Mucosa of descending colon (tissue), 3 donors: ENCODE measurements around the gene DDX56. TPM values are rescaled to one million over a fixed set of nuclear protein-coding genes. Genes with fewer than 3 reads are reported as not detected.

ENCODE experiments used
- ATAC-seq: fragments of 200-7000 bp; cut with Tn5 transposase; one replicate; pipeline ENCODE4 v1.9.1; 2020; ENCODE audit warnings: mild to moderate bottlenecking, moderate library complexity
- DNase-seq, 3 donors: peaks; one replicate each; pipeline ENCODE4 v3.0.0-alpha.2; 2020
- H3K36me3 ChIP-seq: fragments of 200-600 bp; one replicate; pipeline ENCODE4 v1.8.0; 2021; ENCODE audit warnings: low read depth, mild to moderate bottlenecking
- H3K4me1 ChIP-seq: fragments of 200-600 bp; one replicate; pipeline ENCODE4 v1.8.0; 2021; ENCODE audit warnings: low read depth, mild to moderate bottlenecking
- H3K4me3 ChIP-seq: fragments of 200-600 bp; one replicate; pipeline ENCODE4 v1.8.0; 2021; ENCODE audit warnings: mild to moderate bottlenecking
- H3K9me3 ChIP-seq: fragments of 200-600 bp; one replicate; pipeline ENCODE4 v1.8.0; 2021; ENCODE audit warnings: mild to moderate bottlenecking
- CTCF ChIP-seq: fragments of 200-600 bp; IDR thresholded peaks from one replicate; pipeline ENCODE4 v1.8.0; 2022; ENCODE audit warnings: antibody characterized with exemption, mild to moderate bottlenecking
- intact Hi-C, 2 donors: fragments of 100-400 bp; cut with DNase I in 1 of 2; cut with micrococcal nuclease in 1 of 2; formaldehyde crosslinking; loops; one replicate each; pipeline versions ENCODE4 v1.11.0 to v1.11.1; 2022; cut with DNase I, micrococcal nuclease
- total RNA-seq, 3 donors: library from RNA; stranded (reverse); fragmentation: NEBNext Ultra II Directional in 2 of 3; extraction: Animal tissue kit (Norgen Biotek cat#: 25700) in 2 of 3; gene quantifications; one replicate each; pipeline versions ENCODE4 v1.2.1 to v1.2.4, GENCODE V29; 2021 to 2023
- donor health status: DM: no; HTN: no; CAD: no; lungs with moderate emphysema.
- donor health status: DM: no; HTN: no; CAD: no.
- donor health status: DM: no; HTN: yes; CAD: no.

The DDX56 gene
- total RNA-seq, 3 donors from 2014 or later, result 50.7 to 60.6 (median 60.0) TPM

- Histone ChIP-seq H3K9me3 (no peaks in the 10 kb centered on the region), H3K36me3 (no peaks in the 10 kb centered on the region), H3K4me1 (no peaks in the 10 kb centered on the region), H3K4me3 (no peak overlapping the region)
- peak in 1 of 3 donors; percentile 91 for DNase-seq
- TF ChIP-seq CTCF, result no peak
- peak; percentile 87 for ATAC-seq
- intact Hi-C loops, result loop anchor here in 1 of 2 donors (10.0 kb wide), 1 partner anchor 257 kb away; the partner anchor contains the start of gene H2AZ2
These were observed 14.4 kb upstream of the DDX56 start for GRCh38 chr7:44587843-44588711.

DNA sequence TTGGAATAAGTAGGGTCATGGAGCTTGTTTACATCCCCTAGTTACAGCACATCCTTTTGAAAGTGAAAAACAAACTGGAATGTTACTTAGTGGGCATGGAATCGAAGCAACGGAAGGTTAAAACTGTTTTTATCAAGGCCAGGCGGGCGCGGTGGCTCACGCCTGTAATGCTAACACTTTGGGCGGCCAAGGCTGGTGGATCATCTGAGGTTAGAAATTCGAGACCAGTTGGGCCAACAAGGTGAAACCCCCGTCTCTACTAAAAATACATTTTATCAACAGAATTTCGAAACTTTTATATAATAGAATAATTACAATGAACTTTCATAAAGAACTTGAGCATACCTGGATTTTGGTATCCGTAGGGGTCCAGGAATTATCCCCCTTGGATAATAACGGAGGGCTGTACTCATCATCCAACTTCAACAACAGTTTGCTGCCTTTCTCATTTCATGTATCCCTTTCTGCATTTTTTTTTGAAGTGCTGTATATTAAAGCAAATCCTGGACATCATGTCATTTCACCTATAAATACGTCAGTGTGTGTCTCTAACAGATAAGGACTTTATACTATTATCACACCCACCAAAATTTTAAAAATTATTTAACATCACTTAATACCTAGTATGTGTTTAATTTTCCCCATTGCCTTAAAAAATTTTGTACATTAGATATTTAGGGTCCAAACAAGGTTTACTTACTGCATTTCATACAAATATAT, 9.6 kb upstream of the DDX56 start:
- H3K4me3 ChIP-seq, result no peak overlapping the region
- peaks cover 13% of the 10 kb centered on the region for H3K4me1 ChIP-seq
- DNase-seq (no peak), ATAC-seq (no peak)
- H3K36me3 ChIP-seq, result peaks cover 5% of the 10 kb centered on the region
- TF ChIP-seq CTCF, result no peak
- H3K9me3 ChIP-seq, result no peaks in the 10 kb centered on the region
- intact Hi-C loops, result loop anchor here in 1 of 2 donors (10.0 kb wide), 1 partner anchor 261 kb away; the partner anchor contains the start of gene H2AZ2

DNA sequence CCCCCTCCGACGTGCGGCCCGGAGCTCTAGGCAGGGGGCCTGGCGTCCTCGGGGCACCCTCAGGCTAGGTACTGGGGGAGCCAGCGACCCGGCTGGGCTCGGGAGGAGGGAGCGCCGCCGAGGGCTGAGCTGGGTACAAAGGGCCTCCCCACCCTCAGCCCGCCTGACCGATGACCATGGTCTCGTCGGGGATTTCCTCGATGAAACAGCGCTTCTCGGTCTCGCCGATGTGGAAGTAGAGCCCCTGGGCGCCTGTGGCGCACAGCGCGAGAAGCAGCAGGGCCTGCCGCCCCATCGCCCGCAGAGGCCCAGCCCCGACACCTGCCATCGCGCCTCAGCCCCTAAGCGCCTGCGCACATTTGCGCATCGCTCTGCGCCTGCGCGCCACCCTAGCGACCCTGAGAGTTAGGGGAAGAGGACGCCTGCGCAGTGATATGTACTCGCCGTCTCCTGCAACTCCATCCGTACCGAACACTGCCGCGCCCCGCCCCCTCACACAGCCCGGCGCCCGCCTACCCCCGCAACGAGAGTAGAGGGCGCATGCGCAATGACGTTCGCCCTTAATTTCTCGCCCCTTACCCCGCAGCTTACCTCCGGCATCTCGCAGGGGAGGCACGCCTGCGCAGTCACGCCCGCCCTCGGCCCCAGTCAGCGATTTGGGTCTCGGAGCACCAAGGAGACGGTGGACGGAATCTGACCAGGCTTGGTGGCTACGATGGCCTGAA, 8.3 kb upstream of the DDX56 start, which contains the start of gene TMED4:
TSS of gene TMED4 (minus strand) at position 353 of the 725 bp plus-strand sequence. CDS start at position 328, 25 bp downstream.
- intact Hi-C loops, result loop anchor here in 1 of 2 donors (10.0 kb wide), 1 partner anchor 263 kb away; the partner anchor contains the start of gene H2AZ2
- peak; percentile 98 for ATAC-seq
- Histone ChIP-seq H3K4me3 (peak within 1 kb of the TSS; percentile 58), H3K4me1 (peaks cover 13% of the 10 kb centered on the region), H3K9me3 (no peaks in the 10 kb centered on the region), H3K36me3 (peaks cover 5% of the 10 kb centered on the region)
- DNase-seq, result peak; percentile 100
- no peak for TF ChIP-seq CTCF

DNA sequence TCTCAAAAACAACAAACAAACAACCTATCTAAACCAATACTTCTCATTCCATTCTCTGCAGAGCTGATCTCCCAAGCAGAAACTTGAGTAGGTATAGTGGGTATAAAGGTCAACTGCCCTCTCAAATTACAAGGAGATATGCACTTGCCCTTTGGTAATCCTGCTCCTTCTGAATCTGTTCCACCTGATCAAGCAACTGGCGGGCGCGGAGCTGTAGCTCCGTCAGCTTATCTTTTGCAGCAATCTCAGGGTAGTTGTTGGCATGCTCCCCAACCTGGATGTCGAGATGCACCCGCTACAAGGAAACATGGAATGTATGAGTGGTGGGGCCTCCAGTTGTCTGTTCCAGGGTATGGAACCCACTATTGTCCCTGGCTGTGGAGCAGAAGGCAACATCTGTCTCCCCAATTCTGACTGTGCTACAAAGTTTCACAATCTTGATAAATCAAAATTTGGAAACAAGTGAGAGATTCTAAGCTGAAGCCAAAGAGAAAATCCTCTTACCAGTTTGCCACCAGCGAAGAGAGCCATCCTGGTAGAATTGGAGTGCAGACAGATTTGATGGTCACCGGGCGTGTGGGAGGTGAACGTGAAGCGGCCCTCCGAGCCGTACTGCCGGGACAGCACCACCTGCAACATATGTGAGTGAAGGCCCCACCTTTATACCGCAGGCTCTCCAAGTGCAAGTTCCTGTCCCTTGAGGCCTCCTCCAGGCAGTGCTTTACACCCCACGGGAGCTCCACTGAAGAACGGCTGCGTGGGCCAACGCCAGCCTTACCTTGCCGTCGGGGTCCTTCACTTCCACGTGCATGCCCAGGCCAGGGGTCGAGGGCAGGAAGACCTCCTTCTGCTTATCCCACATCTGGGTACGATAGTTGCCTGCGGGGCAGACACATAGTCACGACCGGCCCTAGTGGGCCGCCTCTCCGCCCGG, 7.5 kb upstream of the DDX56 start:
- H3K9me3 ChIP-seq, result no peaks in the 10 kb centered on the region
- H3K4me1 ChIP-seq, result peaks cover 13% of the 10 kb centered on the region
- ATAC-seq, result peak; percentile 66
- peaks cover 5% of the 10 kb centered on the region for H3K36me3 ChIP-seq
- peak; percentile 52 to 71 (median 66) for DNase-seq
- intact Hi-C loops, result loop anchor here in 1 of 2 donors (10.0 kb wide), 1 partner anchor 264 kb away; the partner anchor contains the start of gene H2AZ2
- no peak for TF ChIP-seq CTCF
- peak overlapping the region; percentile 58 for H3K4me3 ChIP-seq
